Activated gamma-delta T cell (primary cell): Measurements from ENCODE around the gene BCL7C.
"Not testable (repeated sequence)": the region's sequence is repeated elsewhere in the genome, so short reads cannot be mapped to it uniquely, and the experiment has no call there.

Experiments used
- DNase-seq: peaks from one replicate; lab custom pipeline; 2025; lab: John Stamatoyannopoulos, UW

Gene BCL7C

DNA sequence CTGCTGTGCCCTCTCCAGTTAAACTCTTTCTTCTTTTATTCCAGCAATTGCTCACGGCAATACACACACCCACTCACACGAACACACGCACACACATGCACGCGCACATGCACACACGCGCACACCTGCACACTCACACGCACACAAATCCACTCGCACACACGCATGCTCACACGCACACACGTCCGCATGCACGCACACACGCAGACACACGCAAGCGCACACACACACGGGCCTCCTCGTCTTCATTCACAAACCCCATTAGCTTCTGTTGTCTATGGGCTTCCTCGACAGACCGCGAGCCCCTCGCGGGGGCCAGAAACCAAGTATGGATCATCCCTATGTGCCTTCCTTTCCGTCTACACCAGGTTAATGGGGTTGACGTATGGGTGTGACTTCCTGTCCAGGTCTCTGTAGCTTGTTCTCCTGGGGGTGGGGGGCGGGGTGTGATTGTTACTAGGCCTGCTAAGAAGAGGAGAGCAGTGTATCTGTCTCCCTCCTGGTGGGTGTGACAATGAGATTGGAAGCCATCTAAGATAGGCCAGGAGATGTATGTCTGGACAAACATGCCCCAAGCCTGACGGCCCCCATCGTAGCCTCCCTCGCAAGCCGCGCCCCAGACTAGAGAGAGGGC lies 1.9 kb upstream of the BCL7C start:
- peak; percentile 21 for DNase-seq

DNA sequence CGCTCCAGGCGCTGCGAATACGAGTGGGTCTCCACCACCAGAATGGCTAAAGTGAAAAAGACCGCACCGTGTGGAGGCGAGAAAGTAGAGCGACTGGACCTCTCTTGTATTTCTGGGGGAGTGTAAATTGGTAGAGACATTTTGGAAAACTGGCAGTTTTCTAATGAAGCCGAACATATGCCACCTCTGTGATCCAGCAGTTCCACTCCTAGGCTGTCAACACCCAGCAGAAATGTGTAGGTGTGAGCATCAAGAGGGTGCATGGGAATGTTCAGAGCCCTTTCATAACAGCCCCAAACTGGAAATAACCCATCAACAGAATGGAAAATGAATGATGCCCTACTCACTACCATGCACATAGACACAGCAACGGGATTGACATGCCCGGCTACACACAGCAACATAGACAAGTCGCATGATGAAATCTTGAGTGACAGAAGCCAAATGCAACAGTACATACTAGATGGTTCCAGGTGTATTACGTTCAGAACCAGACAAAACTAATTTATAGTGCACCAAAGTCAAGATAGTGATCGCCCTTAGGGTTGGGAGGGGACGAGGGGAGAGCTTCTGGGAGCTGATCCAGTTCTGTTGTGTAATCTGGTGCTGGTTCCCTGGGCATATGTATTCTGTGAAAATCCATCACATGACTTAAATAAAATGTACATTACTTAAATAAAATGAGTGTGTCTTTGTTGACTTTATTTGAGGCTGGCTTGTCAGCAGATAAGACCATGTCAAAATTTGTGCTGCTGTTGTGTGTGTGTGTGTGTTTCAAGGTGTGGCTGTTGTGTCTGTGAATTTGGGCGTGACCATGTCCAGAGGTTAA lies 877 bp upstream of the BCL7C start:
- no peak for DNase-seq

DNA sequence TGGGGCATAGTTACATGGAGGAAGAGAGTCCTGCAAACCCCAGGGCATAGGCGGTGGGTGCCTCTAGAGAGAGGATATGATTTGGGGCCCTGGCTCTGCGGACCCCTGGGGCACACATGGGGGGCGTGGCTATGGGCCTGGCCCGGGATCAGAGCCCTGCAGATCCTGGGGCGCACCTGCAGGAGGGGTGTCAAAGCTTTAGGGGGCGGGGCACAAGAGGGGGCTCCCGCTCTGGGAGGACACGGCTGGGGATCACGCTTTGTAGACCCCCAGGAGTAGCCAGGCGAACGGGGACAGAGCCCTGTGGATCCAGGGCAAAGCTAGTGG lies 497 bp downstream of the BCL7C start:
- DNase-seq: no peak

DNA sequence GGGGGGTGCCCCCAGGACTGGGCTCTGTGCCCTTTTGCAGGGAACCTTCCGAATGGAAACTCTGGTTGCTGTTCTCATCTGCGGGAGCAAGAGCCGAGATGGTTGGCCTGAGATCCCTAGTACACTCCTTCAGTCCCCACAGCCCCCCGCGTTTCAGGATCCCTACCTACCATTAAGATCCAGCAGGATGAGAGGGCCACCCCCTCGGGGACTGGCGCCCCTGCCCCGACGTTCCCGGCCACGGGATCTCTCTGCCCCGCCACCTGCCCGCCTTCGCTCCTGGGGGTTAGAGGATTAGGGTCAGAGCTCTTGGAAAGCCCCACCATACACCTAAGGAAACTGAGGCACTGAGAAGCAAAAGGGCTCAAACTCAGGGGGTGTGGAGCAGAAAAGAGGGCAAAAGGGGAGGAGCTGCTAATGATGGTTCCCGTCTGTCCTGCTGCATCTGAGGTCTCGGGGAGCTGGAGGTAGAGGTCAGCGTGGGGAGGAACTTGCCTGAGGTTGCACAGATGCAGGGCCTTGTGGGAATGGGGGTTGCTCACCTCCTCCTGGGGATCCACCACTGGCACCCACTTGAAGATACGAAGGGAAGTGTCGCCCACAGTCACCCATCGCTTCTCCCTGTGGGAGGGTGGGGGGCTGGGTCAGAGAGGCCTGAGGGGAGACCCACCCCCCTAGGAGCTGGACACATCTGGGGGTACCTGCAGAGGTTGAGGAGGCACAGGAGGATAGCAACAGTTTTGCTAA lies 1.0 kb downstream of the BCL7C start:
- no peak for DNase-seq

DNA sequence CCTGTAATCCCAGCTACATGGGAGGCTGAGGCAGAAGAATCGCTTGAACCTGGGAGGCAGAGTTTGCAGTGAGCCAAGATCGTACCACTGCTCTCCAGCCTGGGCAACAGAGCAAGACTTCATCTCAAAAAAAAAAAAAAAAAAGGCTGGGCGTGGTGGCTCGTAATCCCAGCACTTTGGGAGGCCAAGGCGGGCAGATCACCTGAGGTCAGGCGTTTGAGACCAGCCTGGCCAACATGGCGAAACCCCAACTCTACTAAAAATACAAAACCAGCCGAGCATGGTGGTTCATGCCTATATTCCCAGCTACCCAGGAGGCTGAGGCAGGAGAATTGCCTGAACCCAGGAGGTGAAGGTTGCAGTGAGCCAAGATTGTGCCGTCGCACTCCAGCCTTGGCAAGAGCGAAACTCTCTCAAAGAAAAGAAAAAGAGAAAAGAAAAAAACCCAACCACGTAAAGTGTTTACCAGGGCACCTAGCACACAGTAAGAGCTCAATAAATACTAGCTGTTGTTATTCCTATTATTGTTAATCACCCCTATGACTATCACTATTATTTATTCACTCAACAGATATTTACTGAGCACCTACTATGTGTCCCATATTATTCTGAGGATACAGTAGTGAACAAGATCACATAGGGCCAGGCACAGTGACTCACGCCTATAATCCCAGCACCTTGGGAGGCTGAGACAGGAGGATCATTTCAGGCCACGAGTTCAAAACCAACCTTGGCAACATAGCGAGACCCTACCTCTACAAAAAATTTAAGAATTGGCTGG lies 2.6 kb downstream of the BCL7C start:
- not testable (repeated sequence) for DNase-seq

DNA sequence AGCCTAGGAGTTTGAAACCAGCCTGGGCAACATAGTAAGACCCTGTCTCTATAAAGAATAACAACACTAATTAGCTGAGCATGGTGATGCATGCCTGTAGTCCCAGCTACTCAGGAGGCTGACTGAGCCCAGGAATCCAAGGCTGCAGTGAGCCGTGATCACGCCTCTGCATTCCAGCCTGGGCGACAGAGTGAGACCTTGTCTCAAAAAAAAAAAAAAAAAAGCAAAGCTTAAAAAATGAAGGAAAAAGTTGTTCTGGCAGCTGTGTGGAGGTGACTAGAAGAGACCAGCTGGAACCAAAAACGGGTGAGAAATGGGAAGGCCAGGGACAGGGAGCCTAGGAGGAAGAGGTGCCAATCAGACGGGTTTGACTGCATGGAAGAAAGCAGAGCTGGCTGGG lies 4.2 kb downstream of the BCL7C start:
- no peak for DNase-seq

DNA sequence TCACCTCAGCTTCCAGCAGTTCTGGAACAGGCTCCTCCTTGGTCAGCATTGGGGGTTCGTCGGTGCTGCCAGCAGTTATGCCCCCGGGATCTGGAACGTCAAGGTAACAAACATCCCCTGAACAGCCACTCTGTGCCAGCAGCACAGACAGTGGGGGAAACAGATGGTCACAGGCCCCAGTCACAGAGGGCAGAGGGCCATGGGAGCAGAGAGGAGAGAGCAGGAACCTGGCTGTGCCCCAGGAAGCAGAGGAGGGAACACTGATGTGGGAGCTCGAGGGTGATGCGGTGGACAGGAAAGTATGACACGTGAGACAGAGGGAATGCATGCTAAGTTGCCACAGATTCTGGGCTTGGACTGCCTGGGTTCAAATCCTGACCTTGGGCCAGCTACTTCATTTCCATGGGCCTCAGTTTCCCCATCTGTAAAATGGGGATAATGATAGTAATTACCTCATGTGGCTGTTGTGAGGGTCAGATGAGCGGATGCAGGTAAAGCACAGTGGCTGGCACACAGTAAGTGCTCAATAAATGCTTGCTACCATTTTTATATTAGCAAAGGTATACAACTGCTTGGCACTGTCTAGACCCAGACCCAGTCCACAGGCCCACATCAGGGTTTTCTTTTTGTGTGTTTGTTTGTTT lies 4.9 kb downstream of the BCL7C start:
- no peak for DNase-seq

DNA sequence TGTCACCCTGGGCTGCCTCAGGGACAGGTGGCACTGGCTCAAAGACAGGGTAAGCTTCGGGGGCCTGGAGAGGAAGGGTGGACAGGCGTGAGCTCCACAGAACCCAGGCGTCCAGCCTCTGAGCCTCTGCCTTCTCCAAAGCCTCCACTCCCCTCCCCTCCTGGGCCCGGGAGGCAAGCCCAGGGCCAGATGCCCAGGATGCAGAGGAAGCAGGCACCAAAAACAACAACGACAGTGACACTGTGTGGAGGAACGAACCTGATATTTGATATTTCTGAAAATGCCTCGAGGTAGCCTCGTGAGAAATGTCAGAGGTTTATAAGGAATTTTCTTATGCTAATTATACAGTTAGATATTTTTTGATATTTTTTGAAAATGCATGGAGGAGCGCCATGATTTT lies 6.0 kb downstream of the BCL7C start:
- no peak for DNase-seq

DNA sequence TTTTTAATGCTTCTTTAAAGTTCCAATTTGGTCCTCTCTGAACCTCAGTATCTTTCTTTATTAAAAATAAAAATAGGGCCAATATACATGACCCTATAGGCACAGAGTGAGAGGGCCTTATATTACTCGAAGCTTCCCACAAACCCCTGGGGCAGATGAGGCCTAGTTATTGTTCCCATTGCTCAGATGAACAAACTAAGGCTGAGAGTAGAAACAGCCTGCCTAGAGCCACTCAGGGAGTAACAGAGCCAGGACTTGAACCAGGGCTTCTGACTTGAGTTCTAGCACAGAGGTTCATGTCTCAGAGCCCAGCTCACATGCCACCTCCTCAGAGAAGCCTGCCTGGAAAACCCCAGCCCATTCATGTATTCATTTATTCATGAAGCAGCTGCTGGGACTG lies 7.7 kb downstream of the BCL7C start:
- DNase-seq: no peak

DNA sequence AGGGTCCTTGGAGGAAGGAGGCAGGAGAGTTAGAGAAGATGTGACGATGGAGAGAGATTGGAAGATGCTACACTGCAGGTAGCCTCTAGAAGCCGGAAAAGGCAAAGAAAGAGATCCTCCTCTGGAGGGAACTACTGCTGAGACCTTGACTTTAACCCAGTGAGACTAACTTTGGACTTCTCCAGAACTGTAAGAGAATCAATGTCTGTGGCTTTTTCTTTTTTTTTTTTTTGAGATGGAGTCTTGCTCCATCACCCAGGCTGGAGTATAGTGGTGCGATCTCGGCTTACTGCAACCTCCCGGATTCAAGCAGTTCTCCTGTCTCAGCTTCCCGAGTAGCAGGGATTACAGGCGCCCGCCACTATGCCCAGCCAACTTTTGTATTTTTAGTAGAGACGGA lies 8.7 kb downstream of the BCL7C start:
- no peak for DNase-seq

DNA sequence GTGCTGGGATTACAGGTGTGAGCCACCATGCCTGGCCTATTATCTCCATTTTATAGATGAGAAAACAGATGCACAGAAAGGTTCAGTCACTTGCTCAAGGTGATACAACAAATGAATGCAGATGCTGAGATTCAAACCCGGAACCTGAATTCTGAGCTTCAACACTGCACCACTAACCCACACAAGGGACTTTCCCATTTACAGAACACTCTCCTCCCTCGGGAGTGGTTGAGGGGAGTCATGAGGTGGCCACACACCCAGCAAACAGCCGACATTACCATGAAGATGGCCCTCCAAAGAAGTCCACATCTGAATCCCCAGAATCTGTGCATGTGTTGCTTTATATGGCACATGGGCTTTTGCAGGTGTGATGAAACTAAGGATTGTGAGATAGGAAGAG lies 9.1 kb downstream of the BCL7C start:
- DNase-seq: no peak

DNA sequence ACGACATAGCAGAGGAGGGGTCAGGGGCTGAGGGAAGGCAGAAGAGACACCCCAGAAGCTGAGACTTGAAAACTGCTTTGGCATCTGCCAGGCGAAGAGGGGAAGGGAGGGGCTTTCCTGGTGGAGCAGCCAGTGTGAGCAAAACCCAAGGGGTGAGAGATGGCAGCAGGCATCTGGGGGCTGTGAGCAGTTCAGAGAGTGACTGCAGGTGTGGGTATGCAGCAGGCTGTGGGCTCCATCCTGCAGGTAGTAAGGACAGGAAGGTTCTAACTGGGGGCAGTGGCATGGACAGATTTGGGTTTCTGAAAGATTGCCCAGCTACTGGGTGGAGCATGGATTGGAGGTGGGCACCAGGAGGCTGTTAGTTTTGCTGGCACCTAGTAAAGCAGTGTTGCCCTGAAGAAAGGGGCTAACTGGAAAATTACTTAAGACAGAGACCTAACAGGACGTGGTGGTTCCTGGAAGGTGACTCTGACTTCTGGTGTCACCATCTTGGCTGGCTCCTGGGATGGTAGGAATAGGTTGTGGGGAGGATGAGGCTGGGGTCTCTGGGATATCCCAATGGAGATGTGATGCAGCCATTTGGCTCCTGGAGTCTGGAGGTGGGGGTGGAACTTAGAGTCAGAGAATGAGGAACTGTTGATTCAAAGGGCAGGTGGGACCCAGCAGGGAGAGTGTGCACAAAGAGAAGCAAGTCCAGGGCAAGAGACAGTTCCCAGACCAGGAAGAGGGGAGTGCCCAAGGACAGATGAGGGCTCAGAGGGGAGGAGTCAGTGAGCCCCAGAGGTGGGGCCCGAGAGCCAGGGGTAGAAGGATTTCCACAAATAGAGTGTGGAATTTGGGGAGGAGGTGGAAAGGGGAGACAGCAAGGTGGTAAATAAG lies 11.2 kb downstream of the BCL7C start:
- DNase-seq: no peak

DNA sequence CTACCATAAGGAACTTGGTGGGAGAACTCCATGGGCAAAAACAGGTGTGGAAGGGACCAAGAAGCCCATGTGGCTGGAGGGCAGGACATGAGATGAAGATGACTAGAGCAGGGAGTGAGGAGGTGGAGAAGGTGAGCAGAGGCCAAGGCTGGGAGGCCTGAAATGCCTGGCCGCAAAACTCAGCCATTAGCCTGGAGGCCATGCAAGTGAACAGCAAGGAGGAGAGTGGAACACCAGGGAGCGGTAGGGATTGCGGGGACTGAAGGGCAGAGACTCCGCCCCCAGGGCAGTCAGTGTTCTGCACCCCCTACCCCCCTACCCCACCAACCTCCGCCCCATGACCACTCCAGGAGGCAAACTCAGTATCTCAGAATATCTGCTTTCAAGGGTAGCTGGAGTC lies 17.0 kb downstream of the BCL7C start:
- no peak for DNase-seq

DNA sequence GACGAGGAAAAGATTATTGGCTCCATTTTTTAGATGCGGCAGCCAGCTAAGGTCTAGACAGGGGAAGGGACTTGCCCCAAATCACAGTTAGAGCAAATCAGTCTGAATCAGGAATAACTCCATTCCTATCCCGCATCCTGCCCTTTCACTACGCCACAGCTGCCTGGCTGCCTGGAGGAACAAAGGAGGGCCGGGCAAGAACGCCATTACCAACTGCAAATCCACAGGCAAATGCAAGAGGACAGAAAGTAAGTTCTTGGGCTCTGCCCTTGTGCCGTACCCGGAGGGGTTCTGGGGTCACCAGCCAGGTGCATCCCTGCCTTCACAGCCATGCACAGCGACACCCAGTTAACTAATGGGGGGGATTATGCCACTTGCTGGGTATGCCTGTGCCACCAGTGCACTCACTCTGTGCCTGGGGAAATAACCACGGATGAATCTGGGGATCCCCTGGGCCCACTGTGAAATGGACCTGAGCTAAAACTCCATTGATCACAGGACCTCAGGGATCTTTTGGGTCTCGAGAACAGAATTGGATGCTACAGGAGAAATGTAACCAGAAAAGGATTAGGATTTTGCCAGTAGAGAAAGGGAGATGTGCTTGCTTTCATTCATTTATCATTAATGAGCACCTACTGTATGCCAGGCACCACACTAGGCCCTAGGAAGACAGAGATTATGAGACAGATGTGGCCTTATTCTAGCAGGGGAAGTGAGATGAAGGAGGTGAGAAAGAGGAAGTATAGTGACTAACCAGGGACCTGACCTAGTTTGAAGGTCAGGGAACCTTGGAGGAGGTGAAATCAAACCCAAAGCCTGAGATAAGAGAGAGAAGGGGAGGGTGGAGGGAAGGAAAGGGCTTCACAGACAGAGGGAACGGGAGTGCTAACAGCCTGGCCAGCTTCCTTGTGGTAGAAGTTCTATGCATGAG lies 17.7 kb downstream of the BCL7C start:
- DNase-seq: no peak

DNA sequence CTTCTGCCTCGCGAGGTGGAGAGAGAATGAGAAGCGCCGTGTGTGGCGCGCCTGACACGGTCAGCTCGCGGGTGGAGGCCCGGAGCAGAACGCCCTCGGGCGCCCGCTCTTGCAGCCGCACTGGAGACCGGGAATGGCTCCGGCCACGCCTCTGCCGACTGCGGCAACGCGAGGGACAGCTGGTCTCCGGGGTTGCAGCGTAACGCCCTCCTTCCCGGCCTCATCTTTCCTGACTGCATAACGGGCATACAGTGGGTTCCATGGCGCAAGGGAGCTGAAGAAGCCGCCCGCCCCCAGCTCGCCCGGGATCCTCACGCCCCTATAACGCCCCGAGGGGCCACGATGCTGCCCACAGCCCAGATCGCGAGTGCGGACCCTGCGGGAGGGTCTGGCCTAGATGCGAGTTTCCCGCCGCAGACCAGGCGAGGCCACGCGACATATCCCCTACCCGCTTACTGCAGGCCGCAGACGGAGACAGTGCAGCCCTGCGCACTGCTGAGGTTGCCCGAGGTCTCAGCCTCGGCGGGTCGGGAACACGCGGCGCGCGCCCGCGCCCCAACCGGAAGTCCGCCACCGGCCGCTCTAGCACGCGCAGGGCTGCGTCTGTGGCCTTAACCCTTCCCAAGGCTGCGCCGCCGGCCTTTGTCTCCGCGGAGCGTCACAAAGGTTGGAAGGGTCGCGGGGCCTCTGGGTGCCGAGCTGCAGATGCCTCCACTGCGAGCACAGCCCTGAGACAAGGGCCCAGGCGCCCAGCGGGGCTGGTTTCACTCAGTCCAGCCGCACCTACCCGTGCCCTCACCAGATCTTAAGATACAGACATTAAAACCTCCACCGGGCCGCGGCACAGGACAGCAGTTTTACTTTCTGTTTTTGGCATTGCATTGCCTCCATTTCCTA lies 18.8 kb downstream of the BCL7C start:
- peak; percentile 76 for DNase-seq

DNA sequence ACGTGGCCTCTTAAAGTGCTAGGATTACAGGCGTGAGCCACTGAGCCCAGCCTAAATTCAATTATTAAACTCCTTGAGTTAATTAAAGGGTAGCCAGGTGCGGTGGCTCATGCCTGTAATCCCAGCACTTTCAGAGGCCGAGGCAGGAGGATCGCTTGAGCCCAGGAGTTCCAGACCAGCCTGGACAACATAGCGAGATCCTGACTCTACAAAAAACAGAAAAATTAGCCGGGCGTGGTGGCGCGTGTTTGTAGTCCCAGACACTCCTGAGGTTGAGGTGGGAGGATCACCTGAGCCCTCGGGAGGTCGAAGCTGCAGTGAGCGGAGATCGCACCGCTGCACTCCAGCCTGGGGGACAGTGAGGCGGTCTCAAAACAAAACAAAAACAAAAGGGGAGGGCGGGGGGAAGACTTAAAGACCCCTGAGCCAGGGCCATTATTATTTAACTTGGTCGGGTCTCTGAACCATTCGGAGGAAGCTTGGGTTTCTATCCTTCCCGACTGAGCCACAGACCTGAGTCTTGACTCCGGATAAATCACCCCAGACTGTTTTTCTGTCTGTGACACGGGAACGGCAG lies 19.5 kb downstream of the BCL7C start:
- DNase-seq: no peak

DNA sequence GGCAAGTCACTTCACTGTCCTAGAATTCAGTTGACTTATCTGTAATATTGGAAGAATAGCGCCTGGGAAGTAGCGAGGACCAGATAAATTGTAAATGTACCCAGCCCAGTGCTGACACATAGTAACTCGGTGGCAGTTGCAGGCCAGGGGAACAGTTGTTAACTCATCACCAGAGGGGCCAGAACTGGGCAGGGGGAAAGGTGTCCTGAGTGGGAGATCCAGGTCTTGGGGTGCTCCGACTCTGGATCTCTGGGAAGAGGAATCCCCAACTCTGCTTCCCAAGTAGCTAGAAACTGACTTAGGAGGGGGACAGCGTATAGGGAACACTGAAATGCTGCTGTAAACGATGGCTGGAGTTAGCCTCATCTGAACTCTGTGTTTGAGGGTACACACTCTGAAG lies 23.0 kb downstream of the BCL7C start:
- DNase-seq: no peak

DNA sequence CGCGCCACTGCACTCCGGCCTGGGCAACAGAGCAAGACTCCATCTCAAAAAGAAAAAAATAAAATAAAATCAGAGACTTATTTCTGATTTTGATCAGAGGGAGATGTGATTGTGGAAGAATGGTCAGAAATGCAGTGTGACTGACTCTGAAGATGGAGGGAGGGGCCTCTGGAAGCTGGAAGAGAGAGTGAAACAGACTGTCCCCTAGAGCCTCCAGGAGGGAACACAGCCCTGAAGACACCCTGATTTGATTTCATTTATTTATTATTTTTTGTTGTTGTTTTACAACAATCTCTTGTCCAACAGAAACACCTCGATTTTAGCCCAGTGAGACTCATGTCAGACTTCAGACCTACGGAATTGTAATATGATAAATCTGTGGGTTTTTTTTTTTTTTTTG lies 26.1 kb downstream of the BCL7C start:
- DNase-seq: no peak
